Smooth muscle cell of the brain vasculature (primary cell): ENCODE data around the gene TRAPPC2.
"Not testable (repeated sequence)": the region's sequence is repeated elsewhere in the genome, so short reads cannot be mapped to it uniquely, and the experiment has no call there.

Experiments
- DNase-seq: peaks from one replicate; pipeline ENCODE4 v3.0.0-alpha.2; 2012; ENCODE audit warnings: low read depth, low spot score

The TRAPPC2 gene

DNA sequence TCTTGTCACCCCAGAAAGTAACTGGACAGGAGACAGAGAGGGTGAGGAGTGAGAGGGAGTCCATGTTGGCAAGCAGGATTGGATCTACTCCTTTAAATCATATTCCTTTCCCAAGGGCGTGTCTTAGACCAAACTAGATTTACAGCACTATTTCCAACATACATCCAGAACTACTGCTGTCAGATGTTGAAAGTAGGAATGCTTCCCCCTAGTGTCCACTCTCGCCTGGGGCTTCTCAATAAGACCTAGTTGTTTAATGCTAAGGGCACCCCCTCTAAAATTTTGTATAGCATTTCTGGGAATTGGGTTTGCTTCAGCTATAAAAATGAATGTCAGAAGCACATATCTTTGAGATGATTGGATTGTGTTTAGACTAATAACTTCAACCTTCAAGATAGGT, 13.4 kb upstream of the TRAPPC2 start:
- peak; percentile 40 for DNase-seq

DNA sequence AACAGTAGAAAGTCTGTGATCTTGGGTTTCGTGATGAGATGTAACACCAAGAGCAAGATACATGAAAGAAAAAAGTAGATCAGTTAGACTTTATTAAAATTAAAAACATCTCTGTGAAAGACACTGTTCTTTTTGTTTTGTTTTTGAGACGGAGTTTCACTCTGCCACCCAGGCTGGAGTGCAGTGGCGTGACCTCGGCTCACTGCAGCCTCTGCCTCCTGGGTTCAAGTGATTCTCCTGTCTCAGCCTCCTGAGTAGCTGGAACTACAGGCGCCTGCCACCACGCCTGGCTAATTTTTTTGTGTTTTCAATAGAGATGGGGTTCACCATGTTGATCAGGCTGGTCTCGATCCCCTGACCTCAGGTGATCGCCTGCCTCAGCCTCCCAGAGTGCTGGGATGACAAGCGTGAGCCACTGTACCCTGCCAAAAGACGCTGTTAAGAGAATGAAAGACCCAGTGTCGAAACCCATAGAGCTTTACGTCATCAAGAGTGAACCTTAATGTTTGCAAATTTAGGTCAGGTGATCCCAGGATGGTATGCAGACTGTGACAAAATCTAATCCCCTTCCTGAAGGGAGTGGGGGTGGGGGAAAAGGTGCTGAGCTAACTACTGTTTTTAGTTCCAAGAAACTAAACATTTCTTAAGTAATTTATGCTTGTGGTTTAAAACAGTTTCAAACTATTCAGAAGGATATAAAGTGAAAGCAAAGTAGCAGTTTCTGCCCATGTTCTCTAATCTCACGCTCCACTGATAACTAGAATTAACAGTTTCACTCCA, 8.2 kb upstream of the TRAPPC2 start:
- no peak for DNase-seq

DNA sequence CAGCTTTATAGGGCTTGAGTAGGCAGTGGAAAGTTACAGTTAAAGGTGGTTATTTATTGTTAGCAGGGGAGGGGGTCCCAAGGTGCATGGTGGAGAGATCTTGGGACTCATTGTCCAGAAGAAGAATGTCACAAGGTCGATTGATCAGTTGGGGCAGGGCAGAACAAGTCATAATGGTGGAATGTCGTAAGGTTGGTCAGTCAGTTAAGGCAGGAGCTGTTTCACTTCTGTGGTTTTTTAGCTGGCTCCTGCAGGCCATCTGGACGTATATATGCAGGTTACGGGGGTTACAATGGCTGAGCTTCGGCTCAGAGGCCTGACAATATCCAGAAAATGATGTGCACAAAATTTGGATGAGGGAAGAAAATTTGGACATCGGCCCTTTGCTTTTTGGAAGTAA, 7.3 kb upstream of the TRAPPC2 start:
- no peak for DNase-seq

DNA sequence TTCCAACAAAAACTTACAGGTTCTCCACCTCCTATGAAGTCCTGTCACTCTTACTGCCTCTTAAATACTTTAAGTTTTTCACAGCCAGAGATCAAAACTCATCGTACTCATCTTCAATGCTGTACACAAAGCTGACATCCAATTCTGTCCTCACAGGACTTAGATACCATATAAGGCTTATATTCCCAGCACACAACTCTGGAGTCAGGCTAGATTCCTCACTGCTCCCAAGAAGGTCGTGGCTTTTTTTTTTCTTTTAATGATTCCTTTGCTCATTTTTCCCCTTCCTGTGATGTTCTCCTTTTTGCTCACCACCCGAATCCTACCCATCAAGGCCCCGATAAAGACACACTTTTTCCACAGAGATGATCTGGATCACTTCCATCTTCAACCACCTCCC, 914 bp downstream of the TRAPPC2 start:
- no peak for DNase-seq

DNA sequence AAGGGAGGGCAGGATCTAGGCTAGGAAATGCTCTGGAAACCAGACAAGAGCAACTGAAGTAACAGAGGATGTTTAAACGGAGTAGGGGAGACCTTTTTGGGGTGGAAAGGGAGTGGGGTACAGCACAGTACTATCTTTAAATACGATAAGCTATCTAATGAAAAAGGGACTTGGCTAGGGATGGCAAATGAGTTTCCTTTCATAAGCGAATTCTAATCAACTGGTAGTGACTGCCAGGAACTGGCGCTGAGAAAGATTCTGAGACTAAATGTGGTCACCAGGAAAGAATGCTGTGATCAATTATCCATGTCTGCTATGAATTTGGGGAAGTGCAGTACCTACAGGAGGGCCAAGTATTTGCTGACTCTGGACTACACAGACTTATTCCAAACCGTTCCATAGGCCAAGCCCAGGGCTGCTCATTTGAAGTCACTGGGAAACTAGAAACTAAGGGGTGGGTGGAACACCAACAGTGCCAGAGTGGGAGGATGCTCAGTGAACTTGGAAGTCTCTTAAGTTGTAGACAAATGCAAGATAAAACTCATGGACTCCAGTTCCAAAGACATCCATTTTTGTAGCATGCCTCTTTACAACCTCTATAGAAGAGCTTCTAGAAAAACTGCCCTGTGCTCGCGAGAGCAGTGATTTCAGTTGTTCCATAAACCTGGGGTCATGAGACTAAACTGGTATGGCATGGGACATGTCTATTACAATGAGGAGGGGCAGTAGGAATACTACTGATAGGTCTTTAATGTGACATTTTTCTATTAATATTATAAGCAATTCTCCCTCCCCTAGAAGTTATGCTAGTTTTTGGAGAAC, 2.0 kb downstream of the TRAPPC2 start:
- no peak for DNase-seq

DNA sequence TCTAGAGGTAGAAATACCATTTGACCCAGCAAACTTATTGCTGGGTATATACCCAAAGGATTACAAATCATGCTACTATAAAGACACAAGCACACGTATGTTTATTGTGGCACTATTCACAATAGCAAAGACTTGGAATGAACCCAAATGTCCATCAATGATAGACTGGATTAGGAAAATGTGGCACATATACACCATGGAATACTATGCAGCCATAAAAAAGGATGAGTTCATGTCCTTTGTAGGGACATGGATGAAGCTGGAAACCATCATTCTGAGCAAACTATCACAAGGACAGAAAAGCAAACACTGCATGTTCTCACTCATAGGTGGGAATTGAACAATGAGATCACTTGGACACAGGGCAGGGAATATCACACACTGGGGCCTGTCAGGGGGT, 3.9 kb downstream of the TRAPPC2 start:
- DNase-seq = not testable (repeated sequence)

DNA sequence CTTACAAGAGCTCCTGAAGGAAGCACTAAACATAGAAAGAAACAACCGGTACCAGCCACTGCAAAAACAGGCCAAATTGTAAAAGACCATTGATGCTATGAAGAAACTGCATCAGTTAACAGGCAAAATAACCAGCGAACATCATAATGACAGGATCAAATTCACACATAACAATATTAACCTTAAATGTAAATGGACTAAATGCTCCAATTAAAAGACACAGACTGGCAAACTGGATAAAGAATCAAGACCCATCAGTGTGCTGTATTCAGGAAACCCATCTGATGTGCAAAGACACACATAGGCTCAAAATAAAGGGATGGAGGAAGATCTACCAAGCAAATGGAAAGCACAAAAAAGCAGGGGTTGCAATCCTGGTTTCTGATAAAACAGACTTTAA, 7.8 kb downstream of the TRAPPC2 start:
- not testable (repeated sequence) for DNase-seq

DNA sequence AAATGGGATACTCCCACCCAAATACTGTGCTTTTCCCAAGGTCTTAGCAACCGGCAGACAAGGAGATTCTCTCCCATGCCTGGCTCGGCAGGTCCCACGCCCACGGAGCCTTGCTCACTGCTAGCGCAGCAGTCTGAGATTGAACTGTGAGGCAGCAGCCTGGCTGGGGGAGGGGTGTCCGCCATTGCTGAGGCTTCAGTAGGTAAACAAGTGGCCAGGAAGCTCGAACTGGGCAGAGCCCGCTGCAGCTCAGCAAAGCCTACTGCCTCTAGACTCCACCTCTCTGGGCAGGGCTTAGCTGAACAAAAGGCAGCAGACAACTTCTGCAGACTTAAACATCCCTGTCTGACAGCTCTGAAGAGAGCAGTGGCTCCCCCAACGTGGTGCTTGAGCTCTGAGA, 9.5 kb downstream of the TRAPPC2 start:
- DNase-seq = not testable (repeated sequence)

DNA sequence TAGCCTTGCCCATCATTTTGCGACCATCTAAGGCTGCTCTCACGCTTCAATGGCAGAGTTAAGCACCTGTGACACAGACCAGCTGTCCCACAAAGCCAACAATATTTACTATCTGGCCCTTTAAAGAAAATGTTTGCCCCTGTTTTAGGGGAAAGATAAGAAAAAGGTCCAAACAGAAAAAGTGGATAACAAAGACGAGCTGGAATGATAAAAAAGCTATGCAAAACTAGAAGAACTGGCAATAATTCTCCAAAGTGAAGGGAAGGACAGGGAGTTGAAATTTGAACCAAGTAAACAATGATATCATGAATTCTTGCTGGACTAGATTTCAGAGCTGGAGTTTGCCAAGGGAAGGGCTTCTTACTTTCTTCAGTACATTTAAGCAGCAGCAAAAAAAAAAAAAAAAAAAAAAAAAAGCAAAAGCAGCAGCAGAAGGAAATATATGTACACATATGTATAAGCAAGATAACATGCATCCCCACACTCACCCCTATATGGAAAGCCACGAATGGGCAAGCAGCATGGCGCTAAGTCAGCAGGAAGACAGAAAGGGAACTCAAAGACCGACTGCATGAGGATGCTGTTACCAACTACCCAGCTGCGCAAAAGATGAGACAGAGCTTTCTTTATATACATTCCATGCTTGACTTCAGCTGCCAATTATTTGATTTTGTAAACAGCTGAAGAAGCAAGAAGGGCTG, 12.5 kb downstream of the TRAPPC2 start:
- DNase-seq = no peak

DNA sequence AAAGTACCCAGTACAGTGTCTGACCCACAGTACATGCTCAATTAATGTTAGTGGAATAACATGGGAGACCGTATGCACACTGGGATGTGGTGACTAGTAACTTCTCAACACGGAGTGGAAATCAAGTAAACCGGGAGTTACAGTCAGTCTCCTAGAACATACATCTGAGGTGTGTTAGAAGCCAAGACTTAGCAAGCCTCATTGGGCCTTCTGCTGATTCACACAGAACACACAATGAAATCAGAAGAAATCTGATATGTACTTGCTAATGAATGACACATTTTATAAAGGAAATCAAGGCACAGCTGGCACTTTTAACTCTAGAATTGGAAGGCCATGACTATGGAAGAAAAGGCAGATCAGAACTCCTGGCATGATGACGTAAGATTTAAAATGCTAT, 13.0 kb downstream of the TRAPPC2 start:
- no peak for DNase-seq

DNA sequence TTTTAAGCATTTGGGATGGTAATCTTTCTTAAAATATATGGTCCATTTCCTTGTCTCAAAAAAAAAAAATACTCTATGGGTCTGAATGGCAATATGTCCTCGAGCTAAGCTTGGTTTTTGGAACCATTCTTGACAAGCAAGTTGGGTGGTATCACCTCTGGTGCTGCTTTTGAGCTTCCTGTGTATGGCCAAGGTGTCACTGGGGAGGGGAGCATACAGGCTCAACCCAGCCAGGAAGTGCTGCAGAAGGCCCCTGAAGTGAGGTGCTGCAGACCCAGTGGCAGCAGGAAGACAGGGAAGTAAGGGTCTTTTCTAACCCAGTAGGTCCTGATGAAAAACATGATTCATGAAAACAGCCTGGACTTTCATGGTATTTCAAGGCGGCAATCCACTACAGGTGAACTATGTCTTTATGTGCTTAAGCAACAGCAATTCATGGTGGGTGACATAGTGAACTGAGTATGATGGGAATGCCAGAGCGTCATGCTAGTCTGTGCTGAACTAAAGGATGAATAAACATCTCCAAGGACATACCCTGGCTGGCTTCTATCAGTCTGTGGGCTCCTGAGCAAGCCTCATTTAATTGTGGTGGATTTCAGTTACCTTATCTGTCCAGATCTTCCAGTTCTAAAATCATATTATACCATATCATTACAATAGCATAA, 15.1 kb downstream of the TRAPPC2 start:
- no peak for DNase-seq

DNA sequence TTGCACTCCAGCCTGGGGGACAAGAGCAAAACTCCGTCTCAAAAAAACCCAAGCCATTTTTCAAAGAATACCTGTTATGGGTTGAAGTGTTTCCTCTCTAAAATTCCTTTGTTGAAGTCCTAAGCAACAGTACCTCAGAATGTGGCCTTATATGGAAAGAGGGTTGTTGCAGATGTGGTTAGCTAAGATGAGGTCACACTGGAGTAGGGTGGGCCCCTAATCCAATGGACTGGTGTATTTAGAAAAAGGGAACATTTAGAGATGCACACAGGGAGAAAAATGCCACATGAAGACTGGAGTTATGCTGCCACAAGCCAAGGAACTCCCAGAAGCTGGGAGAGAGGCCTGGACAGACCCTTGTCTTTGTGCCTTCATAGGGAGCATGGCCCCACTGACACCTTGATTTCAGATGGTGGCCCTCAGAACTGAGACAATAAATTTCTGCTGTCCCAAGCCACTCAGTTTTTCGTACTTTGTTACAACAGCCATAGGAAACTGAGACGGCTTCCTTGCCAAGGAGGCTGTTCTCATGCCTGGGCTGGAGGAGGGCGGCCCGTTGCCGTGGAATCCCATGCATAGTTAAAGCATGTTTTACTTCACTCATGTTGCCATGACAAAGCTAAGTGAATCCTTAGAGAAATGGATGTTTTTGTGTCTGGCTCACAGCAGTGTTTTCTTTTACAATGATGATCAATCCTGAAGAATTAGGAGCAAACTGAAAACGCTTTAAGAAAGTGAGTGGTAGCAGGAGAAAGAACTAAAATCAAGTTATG, 16.5 kb downstream of the TRAPPC2 start:
- DNase-seq = no peak

DNA sequence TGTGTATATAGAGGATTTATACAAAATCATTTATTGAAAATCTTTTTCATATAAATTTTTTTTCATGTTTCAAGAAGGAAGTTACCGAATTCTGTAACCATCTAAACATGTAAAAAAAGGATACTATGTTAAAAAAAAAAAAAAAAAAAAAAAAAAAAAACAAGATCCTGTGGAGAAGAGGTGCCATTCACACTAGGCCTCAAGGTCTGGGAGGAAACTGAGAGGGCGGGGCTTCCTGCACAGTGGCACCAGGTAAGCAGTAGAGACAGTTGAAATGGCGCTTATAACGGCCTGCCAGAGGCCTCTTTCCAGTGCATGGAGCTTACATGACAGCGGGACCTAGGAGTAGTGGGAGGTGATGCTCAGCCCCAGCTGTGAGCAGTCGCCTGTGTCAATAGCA, 17.5 kb downstream of the TRAPPC2 start:
- no peak for DNase-seq

DNA sequence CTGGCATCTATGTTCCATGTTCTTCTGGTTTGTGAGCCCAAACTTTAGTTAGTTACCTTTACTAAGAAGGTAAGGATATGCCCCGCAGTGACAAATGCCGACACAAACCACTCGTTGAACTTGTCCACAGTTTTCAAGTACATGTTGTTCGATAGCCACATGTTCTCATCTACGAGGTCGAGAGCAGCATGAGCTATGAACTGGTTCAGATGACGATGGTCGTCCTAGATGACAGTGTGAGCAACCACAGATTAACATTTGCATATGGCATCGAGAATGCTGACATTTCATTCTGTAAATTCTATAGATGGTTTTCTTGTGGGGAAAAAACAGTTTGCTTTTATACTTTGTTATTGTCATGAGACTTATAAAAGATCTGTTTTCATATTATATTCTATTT, 18.0 kb downstream of the TRAPPC2 start:
- DNase-seq = no peak

DNA sequence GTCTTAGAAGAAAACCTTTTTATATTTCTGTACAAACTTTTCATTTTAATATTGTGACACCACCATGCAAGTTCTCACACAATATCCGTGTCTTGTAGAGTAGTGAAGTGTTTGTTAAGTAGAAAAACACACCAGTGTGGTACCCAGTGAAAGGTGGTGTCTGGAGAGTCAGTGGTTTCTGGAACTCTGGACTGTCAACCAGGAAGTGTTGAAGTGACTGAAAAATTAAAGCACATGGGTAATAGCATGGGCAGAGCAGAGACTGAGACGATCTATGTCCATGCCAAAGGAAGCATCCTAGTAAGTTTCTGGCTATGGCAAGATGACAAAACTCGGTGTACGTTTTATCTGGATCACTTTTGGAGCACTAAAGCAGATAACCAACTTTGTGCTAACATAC, 23.3 kb downstream of the TRAPPC2 start:
- DNase-seq = no peak

DNA sequence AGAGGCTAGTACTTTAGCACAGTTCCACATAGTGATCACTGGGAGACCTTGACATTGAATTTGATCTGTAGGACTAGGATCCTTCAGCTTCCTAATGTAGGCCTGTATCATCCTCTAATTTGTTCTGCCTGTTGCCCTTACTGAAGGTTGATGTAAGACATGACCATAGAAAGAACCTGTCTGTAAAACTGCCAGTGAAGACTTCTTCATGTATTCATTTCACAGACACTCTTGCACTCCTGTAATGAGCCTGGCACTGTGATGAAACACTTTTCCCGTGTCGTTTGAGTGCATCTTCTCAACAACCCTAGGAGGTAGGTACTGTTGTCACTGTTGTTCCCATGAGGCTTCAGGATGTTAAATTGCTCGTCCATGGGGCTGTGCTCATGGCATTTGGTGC, 30.8 kb downstream of the TRAPPC2 start:
- no peak for DNase-seq

DNA sequence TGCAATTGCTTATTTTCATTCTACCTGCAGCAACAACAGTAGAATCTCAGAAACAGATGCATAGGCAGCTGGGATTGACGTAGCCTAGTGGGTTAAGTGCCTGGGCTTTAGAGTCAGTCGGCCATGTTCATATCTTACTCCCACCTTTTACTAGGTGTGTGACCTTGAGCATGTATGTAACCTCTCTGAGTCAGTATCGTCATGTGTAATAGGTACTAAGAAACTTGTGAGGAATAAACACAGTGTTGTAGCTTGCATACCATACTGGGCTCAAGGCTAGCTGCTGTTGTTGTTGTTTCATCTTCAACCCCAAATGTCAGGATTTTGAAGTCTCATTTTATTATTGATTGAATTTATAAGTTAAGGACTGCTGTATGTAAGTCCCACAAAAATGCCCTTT, 31.3 kb downstream of the TRAPPC2 start:
- no peak for DNase-seq

DNA sequence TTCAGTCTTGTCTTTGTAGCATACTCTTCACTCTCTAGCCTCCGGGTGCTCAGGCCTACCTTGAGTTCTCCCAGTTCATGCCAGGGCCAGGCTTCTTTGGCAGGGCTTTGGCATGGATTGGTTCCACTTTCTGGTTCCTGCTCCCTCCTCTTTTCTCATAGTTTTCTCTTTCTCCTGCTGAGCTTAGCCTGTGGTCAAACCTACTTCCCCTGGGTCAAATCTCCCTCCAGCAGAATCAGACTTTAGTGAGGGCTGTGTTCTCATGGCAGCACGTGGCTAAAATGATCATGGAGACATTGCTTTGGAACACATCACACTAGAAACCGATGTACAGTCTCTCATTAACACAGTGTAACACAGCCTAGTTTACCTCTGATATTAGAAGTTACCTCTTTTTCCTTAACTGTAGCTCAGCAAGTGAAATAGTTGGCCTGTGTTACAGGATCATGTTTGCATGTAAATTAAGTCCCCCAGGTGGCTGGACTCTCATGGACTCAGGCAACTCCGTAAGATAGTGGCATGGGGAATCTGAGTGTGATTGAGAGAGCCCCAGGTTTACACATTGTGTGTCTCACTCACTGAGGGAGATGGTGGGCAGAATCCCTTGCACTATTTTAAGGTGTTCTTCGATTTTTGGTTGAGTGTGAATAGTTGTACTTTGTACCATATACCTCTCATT, 32.2 kb downstream of the TRAPPC2 start:
- no peak for DNase-seq

DNA sequence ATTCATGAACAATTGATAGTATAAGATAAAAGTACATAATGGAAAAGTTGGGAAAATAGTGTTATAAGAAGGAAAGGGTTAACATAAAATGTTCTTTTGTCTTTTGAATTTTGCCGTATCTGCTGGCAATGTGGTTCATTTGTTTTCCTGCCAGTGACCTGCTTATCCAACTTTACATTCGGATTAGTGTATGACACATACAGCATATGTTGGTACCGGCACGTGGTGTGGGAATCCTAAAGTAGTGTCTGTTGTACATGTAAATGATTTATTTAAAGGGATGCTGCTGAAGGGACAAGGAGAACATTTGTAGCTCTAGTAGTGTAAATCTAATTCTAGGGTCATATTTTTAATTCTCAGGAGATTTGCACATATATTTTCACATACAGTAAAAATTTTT, 34.0 kb downstream of the TRAPPC2 start:
- no peak for DNase-seq

DNA sequence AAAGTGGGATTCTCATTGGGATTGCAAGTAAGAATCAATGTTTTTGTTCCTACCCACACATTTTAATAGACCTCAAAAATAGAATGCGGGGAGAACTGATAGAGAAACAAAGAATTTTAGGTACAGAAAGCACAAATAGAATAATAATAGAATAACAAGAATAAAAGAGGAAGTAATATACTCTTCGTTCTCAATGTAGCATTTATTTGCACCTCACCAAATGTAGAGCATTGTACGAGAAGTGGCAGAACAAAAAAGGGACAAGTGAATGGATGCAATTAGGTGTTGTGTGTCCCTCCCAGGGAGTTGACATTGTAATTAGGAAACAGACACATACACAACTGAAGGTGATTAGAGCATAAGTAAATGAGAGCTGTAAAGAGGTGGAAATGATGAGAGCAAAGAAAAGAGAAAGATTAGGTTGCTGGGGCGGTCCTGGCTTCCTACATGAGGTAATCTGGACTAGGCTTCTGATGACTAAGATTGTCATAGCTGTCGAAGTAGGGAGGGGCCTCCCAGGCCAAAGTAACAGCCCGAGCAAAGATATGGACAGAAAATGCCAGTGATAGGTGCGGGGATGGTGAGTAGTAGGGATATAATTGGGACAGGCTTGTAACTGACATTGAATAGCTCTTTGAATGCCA, 35.1 kb downstream of the TRAPPC2 start:
- no peak for DNase-seq
